ENCODE measurements around the gene KLC3.
"Not testable (repeated sequence)": the region's sequence is repeated elsewhere in the genome, so short reads cannot be mapped to it uniquely, and the experiment has no call there.

KLC3 gene

DNA sequence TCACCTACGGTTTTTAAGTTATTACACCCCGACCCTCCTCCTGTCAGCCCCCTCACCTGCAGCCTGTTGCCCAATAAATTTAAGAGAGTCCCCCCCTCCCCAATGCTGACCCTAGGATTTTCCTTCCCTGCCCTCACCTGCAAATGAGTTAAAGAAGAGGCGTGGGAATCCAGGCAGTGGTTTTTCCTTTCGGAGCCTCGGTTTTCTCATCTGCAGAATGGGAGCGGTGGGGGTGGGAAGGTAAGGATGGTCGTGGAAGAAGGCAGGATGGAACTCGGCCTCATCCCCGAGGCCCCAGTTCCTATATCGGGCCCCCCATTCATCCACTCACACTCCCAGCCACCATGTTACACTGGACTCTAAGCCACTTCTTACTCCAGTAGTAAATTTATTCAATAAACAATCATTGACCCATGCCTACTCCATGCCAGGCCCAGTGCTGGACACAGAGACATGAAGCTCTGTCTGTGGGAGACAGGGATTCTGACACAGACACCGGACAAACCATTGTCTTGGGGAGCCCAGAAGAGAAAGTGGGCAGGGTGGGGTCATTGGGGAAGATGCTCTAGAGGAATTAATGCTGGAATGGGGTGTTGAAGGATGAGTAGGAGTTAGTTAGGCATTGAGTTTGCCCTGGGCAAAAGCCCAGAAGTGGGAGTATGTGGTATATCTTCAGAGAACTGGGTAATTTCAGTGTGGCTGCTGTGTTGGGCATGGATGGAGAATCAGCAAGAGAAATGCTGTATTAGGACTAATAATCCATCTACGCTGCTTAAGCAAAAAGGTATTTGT lies 37.1 kb upstream of the KLC3 start:
- Histone ChIP-seq H3K9me3 (ENCODE audit: control insufficient read depth, low read length) (no peaks in the 10 kb centered on the region), H3K4me1 (ENCODE audit: control insufficient read depth, insufficient read depth, low read length, poor library complexity, severe bottlenecking) (no peaks in the 10 kb centered on the region), H3K36me3 (ENCODE audit: control insufficient read depth, insufficient read depth, low read length) (no peaks in the 10 kb centered on the region), H3K4me3 (ENCODE audit: insufficient read depth, low read depth, low read length, poor library complexity, severe bottlenecking) (no peak overlapping the region), H3K27me3 (replicated peaks; ENCODE audit: control insufficient read depth, insufficient read depth, low read length, poor library complexity, severe bottlenecking) (no peaks in the 10 kb centered on the region), H3K27ac (ENCODE audit: insufficient read depth, low read length, poor library complexity, severe bottlenecking) (no peak overlapping the region)
- DNase-seq: no peak

DNA sequence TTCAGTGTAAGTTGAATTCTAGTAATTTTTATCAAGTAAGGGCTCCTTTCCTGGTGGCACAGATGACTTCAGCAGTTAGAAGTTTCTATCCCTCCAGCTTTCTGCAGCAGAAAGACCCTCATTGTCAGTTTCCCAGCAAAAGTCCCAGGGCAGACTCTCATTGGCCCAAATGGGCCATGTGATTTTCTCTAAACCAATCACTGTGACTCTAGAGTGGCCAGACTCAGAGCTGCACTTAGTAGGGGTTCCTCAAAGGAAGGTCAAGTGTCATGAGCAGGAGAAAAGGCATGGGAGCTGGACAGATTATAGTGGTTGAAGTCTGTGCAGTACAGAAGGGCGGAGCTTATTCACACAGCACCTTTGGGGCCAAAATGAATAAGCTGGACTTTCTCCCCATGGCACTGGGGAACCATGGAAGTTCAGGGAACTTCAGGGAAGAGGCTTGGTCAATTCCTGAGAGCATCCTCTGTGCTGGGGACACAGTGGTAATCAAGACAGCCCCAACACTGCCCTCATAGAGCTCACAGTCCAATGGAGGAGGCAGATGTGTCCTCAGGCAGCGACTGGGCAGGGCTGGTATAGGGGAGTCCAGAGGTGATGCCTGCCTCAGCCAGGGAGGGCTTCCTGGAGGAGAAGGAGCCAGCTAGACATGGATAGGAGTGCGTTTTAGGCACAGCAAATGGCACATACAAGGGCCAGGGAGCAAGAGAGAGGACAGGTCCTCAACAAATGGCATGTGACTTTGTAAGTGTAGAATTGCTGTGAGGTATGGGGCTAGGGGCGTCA lies 36.2 kb upstream of the KLC3 start:
- no peaks in the 10 kb centered on the region for H3K36me3 ChIP-seq (ENCODE audit: control insufficient read depth, insufficient read depth, low read length)
- H3K27ac ChIP-seq (ENCODE audit: insufficient read depth, low read length, poor library complexity, severe bottlenecking): no peak overlapping the region
- H3K27me3 ChIP-seq (replicated peaks; ENCODE audit: control insufficient read depth, insufficient read depth, low read length, poor library complexity, severe bottlenecking): no peaks in the 10 kb centered on the region
- no peaks in the 10 kb centered on the region for H3K9me3 ChIP-seq (ENCODE audit: control insufficient read depth, low read length)
- no peak overlapping the region for H3K4me3 ChIP-seq (ENCODE audit: insufficient read depth, low read depth, low read length, poor library complexity, severe bottlenecking)
- DNase-seq: no peak
- no peaks in the 10 kb centered on the region for H3K4me1 ChIP-seq (ENCODE audit: control insufficient read depth, insufficient read depth, low read length, poor library complexity, severe bottlenecking)

DNA sequence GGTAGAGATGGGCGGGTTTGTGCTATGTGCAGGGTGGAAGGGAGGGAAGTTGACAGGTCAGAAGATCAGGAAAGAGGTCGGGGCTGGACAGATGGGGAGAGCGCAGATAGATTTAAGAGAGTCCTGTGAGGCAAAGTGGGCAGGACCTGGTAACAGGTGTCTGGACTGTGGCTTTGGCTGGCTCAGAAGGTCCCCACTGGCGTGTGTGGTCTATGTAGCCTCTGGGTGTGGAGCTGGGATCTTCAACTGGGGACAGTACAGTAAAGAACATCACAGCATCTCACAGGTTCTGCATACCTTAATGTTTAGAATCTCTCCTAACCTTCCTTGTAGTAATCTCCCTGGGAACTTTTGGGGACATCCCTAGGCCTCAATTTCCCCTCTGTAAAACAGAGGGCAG lies 35.5 kb upstream of the KLC3 start:
- H3K36me3 ChIP-seq (ENCODE audit: control insufficient read depth, insufficient read depth, low read length): no peaks in the 10 kb centered on the region
- DNase-seq: no peak
- H3K4me1 ChIP-seq (ENCODE audit: control insufficient read depth, insufficient read depth, low read length, poor library complexity, severe bottlenecking): no peaks in the 10 kb centered on the region
- no peaks in the 10 kb centered on the region for H3K9me3 ChIP-seq (ENCODE audit: control insufficient read depth, low read length)
- H3K27me3 ChIP-seq (replicated peaks; ENCODE audit: control insufficient read depth, insufficient read depth, low read length, poor library complexity, severe bottlenecking): no peaks in the 10 kb centered on the region
- H3K4me3 ChIP-seq (ENCODE audit: insufficient read depth, low read depth, low read length, poor library complexity, severe bottlenecking): no peak overlapping the region
- no peak overlapping the region for H3K27ac ChIP-seq (ENCODE audit: insufficient read depth, low read length, poor library complexity, severe bottlenecking)

DNA sequence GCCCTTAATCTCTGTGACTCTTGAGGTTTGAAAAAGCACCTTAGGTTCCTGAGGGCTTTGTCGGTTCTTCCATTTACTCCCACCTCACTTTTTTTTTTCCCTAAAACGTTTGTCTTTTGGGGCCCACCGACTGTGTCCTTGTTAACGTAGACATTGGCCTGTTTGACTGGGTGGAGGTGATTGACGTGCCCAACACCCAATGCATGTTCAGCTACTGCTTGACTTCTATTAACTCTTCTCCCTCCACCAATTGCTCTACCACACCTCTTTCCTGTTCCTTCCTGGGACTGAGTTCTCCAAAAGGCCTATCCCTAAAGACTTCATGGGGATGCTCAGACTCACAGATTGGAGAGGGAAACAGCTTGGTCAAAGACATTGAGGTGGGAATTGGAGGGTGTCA lies 35.1 kb upstream of the KLC3 start:
- Histone ChIP-seq H3K9me3 (ENCODE audit: control insufficient read depth, low read length) (no peaks in the 10 kb centered on the region), H3K4me1 (ENCODE audit: control insufficient read depth, insufficient read depth, low read length, poor library complexity, severe bottlenecking) (no peaks in the 10 kb centered on the region), H3K4me3 (ENCODE audit: insufficient read depth, low read depth, low read length, poor library complexity, severe bottlenecking) (no peak overlapping the region), H3K27ac (ENCODE audit: insufficient read depth, low read length, poor library complexity, severe bottlenecking) (no peak overlapping the region), H3K27me3 (replicated peaks; ENCODE audit: control insufficient read depth, insufficient read depth, low read length, poor library complexity, severe bottlenecking) (no peaks in the 10 kb centered on the region), H3K36me3 (ENCODE audit: control insufficient read depth, insufficient read depth, low read length) (no peaks in the 10 kb centered on the region)
- DNase-seq: no peak

DNA sequence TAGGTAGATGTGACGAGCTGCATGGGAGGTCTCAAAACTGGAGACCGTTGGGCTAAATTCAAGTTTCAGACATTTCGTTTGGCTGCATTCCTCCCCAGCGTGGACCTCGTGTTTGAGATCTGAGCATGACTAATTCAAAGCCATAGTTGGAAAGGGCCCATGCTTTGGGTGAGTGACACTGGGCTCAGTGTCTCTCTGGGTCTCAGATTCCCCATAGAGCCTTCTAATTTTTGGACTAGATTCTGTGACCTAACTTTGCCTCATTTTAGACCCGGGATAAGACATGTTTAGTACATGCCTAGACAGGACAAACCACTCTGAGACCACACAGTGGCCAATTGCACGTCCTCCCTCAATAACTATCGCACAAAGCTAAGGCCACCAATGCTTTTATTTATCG lies 34.5 kb upstream of the KLC3 start:
- Histone ChIP-seq H3K36me3 (ENCODE audit: control insufficient read depth, insufficient read depth, low read length) (no peaks in the 10 kb centered on the region), H3K27ac (ENCODE audit: insufficient read depth, low read length, poor library complexity, severe bottlenecking) (no peak overlapping the region), H3K4me1 (ENCODE audit: control insufficient read depth, insufficient read depth, low read length, poor library complexity, severe bottlenecking) (no peaks in the 10 kb centered on the region), H3K9me3 (ENCODE audit: control insufficient read depth, low read length) (no peaks in the 10 kb centered on the region), H3K4me3 (ENCODE audit: insufficient read depth, low read depth, low read length, poor library complexity, severe bottlenecking) (no peak overlapping the region), H3K27me3 (replicated peaks; ENCODE audit: control insufficient read depth, insufficient read depth, low read length, poor library complexity, severe bottlenecking) (no peaks in the 10 kb centered on the region)
- DNase-seq: no peak

DNA sequence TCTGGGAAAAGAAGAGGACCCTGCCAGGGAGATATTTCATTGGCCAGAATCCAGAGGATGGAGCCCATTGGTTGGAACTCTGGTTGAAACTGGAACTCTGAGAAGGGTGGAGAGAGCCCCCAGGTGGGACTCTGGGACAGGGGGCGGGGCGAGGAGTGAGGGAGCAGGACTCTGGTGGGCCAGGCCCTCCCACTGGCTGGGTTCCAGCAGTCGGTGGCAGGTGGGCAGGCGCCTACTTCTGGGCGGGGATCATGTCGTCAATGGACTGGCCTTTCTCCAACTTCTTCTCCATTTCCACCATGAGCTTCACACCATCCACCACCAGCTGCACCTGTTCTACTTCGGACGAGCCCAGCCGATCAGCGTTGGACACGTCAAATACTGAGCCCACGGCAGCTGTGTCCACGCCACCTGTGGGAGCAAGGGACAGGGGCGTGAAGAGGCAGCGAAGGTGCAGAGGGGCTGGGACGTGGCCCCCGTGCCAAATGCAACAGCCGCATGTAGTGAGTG lies 34.0 kb upstream of the KLC3 start:
- Histone ChIP-seq H3K27me3 (replicated peaks; ENCODE audit: control insufficient read depth, insufficient read depth, low read length, poor library complexity, severe bottlenecking) (no peaks in the 10 kb centered on the region), H3K4me3 (ENCODE audit: insufficient read depth, low read depth, low read length, poor library complexity, severe bottlenecking) (no peak overlapping the region), H3K4me1 (ENCODE audit: control insufficient read depth, insufficient read depth, low read length, poor library complexity, severe bottlenecking) (no peaks in the 10 kb centered on the region), H3K36me3 (ENCODE audit: control insufficient read depth, insufficient read depth, low read length) (no peaks in the 10 kb centered on the region), H3K9me3 (ENCODE audit: control insufficient read depth, low read length) (no peaks in the 10 kb centered on the region), H3K27ac (ENCODE audit: insufficient read depth, low read length, poor library complexity, severe bottlenecking) (no peak overlapping the region)
- DNase-seq: no peak

DNA sequence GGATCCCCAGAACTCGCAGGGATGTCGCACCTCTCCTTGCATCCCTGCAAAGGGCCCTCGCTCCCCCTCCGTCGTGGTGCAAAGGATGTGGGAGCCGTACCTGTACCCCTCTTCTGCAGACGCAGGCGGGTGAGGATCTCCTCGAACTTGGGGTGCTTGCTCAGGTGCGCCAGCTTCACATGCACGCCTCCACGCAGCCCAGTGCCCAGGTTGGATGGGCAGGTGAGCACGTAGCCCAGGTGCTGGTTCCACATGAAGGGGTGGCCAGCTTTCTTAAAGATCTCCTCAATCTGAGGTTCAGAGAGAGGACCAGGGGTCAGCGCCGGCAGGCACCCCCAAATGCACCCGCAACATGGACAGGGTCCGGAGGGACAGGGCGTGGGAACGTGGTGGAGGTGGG lies 33.2 kb upstream of the KLC3 start:
- Histone ChIP-seq H3K27ac (ENCODE audit: insufficient read depth, low read length, poor library complexity, severe bottlenecking) (no peak overlapping the region), H3K4me1 (ENCODE audit: control insufficient read depth, insufficient read depth, low read length, poor library complexity, severe bottlenecking) (no peaks in the 10 kb centered on the region), H3K9me3 (ENCODE audit: control insufficient read depth, low read length) (no peaks in the 10 kb centered on the region), H3K4me3 (ENCODE audit: insufficient read depth, low read depth, low read length, poor library complexity, severe bottlenecking) (no peak overlapping the region), H3K27me3 (replicated peaks; ENCODE audit: control insufficient read depth, insufficient read depth, low read length, poor library complexity, severe bottlenecking) (no peaks in the 10 kb centered on the region), H3K36me3 (ENCODE audit: control insufficient read depth, insufficient read depth, low read length) (no peaks in the 10 kb centered on the region)
- no peak for DNase-seq

DNA sequence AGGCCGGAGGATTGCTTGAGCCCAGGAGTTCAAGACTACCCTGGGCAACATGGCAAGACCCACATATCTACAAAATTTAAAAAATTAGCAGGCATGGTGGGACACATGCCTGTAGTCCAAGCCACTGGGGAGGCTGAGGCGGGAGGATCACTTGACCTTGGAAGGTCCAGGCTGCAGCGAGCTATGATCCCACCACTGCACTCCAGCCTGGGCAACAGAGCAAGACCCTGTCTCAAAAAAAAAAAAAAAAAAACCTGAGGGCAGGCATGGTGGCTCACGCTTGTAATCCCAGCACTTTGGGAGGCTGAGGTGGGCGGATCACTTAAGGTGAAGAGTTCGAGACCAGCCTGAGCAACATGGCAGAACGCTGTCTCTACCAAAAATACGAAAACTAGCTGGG lies 31.2 kb upstream of the KLC3 start:
- not testable (repeated sequence) for H3K27me3 ChIP-seq (replicated peaks; ENCODE audit: control insufficient read depth, insufficient read depth, low read length, poor library complexity, severe bottlenecking); H3K4me3 ChIP-seq (ENCODE audit: insufficient read depth, low read depth, low read length, poor library complexity, severe bottlenecking); DNase-seq; H3K9me3 ChIP-seq (ENCODE audit: control insufficient read depth, low read length); H3K27ac ChIP-seq (ENCODE audit: insufficient read depth, low read length, poor library complexity, severe bottlenecking); H3K36me3 ChIP-seq (ENCODE audit: control insufficient read depth, insufficient read depth, low read length); H3K4me1 ChIP-seq (ENCODE audit: control insufficient read depth, insufficient read depth, low read length, poor library complexity, severe bottlenecking)

DNA sequence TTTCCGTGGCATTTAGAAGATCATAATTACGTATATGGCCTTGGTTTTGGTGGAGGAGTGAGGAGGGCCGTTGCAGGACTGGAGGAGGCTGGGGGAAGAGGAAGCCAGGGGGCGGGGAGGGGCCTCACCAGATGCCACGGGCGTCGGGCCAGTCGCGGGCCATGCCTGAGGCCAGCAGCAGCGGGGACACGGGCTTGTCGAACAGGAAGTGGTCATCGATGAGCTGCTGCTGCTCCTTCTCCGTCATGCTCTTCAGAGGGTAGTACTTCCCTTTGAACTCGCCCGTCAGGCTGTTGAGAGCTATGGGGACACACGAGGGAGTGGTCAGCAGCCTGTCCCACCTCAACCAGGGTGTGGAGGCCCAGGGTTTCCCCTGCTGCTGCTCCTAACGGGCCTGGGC lies 28.9 kb upstream of the KLC3 start:
- Histone ChIP-seq H3K4me3 (ENCODE audit: insufficient read depth, low read depth, low read length, poor library complexity, severe bottlenecking) (no peak overlapping the region), H3K36me3 (ENCODE audit: control insufficient read depth, insufficient read depth, low read length) (no peaks in the 10 kb centered on the region)
- DNase-seq: no peak

DNA sequence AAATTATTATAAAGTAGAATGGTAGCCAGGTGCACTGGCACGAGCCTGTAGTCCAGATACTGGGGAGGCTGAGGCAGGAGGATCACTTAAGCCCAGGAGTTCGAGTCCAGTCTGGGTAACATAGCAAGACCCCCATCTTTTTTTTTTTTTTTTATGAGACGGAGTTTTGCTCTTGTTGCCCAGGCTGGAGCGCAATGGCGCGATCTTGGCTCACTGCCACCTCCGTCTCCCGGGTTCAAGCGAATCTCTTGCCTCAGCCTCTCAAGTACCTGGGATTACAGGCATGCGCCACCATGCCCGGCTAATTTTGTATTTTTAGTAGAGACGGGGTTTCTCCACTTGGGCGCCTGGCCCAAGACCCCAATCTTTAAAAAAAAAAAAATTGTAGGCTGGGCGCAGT lies 28.3 kb upstream of the KLC3 start:
- H3K4me1 ChIP-seq (ENCODE audit: control insufficient read depth, insufficient read depth, low read length, poor library complexity, severe bottlenecking); H3K9me3 ChIP-seq (ENCODE audit: control insufficient read depth, low read length); H3K27me3 ChIP-seq (replicated peaks; ENCODE audit: control insufficient read depth, insufficient read depth, low read length, poor library complexity, severe bottlenecking); H3K27ac ChIP-seq (ENCODE audit: insufficient read depth, low read length, poor library complexity, severe bottlenecking); H3K36me3 ChIP-seq (ENCODE audit: control insufficient read depth, insufficient read depth, low read length); DNase-seq; H3K4me3 ChIP-seq (ENCODE audit: insufficient read depth, low read depth, low read length, poor library complexity, severe bottlenecking): not testable (repeated sequence)

More for the DNA sequence above, 28.9 kb upstream of the KLC3 start:
- no peaks in the 10 kb centered on the region for H3K4me1 ChIP-seq (ENCODE audit: control insufficient read depth, insufficient read depth, low read length, poor library complexity, severe bottlenecking)
- no peak overlapping the region for H3K27ac ChIP-seq (ENCODE audit: insufficient read depth, low read length, poor library complexity, severe bottlenecking)
- H3K27me3 ChIP-seq (replicated peaks; ENCODE audit: control insufficient read depth, insufficient read depth, low read length, poor library complexity, severe bottlenecking): no peaks in the 10 kb centered on the region
- H3K9me3 ChIP-seq (ENCODE audit: control insufficient read depth, low read length): no peaks in the 10 kb centered on the region

Data from effector memory CD4-positive, alpha-beta T cell (primary cell).